ENCODE data around the gene LSMEM2.

LSMEM2 gene

DNA sequence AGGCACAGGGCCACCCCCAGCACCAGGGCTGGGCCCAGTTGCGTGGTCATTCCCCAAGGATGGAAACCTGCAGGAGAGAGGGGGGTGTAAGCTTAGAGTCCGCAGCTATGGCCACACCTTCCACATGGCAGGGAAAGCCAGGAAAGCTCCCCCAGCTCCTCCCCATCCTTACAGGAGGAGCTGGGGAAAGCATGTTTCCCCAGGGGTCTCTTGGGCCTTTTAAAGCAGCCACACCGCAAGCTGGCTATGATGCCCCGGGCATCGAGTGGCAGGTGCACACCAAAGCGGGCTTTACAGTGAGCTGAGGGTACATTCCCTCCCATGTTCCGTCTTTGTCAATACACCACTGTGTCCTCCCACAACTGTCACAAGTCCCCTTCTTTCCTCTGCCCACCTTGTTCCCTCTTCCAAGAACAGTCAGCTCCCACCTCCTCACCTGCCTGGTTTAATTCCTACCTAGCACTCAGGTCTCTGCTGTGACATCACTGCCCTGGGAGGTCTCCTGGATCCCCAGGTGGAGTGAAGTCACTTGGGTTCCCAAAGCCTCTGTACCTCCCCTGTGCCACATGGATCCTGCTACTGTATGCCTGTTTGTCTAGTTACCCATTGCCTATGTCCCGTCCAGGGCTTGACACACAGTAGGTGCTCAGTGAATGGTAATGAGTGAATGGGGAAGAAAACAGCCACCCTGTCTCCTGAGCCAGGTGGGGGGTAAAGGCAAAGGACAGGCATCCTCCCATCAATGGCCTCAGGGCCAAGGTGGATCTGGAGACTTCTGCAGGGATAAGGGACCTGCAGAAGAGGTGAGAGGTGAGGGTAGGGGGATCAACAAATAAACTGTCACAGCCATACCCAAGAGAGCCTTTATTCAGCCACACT lies 16.9 kb downstream of the LSMEM2 start:
- peaks cover 14% of the 10 kb centered on the region for H3K79me2 ChIP-seq (ENCODE audit: insufficient read depth, low read length)
- H2AFZ ChIP-seq (ENCODE audit: low read depth, low read length, severe bottlenecking): no peak overlapping the region
- no peaks in the 10 kb centered on the region for H3K9me3 ChIP-seq (ENCODE audit: insufficient read depth, low read length)
- no peak overlapping the region for H3K9ac ChIP-seq (ENCODE audit: low read length)
- no peaks in the 10 kb centered on the region for H4K20me1 ChIP-seq (ENCODE audit: low read depth, low read length)
- H3F3A ChIP-seq (ENCODE audit: insufficient read depth): no peaks in the 10 kb centered on the region
- no peak overlapping the region for H3K4me2 ChIP-seq (ENCODE audit: low read depth, low read length, poor library complexity, severe bottlenecking)
- H3K36me3 ChIP-seq (ENCODE audit: low read length): no peaks in the 10 kb centered on the region
- no peaks in the 10 kb centered on the region for H3K27me3 ChIP-seq (ENCODE audit: low read length)
- TF ChIP-seq, protein P1, sequence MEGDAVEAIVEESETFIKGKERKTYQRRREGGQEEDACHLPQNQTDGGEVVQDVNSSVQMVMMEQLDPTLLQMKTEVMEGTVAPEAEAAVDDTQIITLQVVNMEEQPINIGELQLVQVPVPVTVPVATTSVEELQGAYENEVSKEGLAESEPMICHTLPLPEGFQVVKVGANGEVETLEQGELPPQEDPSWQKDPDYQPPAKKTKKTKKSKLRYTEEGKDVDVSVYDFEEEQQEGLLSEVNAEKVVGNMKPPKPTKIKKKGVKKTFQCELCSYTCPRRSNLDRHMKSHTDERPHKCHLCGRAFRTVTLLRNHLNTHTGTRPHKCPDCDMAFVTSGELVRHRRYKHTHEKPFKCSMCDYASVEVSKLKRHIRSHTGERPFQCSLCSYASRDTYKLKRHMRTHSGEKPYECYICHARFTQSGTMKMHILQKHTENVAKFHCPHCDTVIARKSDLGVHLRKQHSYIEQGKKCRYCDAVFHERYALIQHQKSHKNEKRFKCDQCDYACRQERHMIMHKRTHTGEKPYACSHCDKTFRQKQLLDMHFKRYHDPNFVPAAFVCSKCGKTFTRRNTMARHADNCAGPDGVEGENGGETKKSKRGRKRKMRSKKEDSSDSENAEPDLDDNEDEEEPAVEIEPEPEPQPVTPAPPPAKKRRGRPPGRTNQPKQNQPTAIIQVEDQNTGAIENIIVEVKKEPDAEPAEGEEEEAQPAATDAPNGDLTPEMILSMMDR (IDR thresholded peaks at IDR 0.05; ENCODE audit: insufficient read depth, low read length, poor library complexity, severe bottlenecking): no peak
- no peak for TF ChIP-seq EZH2phosphoT487 (conservative IDR thresholded peaks at IDR 0.05; ENCODE audit: low read length)
- H3K9me2 ChIP-seq (replicated peaks; ENCODE audit: insufficient read depth, low read length): no peaks in the 10 kb centered on the region
- no peak overlapping the region for H3K27ac ChIP-seq (ENCODE audit: low read depth, low read length)
- H3K4me3 ChIP-seq (ENCODE audit: insufficient read depth, low read length, poor library complexity, severe bottlenecking): no peak overlapping the region

DNA sequence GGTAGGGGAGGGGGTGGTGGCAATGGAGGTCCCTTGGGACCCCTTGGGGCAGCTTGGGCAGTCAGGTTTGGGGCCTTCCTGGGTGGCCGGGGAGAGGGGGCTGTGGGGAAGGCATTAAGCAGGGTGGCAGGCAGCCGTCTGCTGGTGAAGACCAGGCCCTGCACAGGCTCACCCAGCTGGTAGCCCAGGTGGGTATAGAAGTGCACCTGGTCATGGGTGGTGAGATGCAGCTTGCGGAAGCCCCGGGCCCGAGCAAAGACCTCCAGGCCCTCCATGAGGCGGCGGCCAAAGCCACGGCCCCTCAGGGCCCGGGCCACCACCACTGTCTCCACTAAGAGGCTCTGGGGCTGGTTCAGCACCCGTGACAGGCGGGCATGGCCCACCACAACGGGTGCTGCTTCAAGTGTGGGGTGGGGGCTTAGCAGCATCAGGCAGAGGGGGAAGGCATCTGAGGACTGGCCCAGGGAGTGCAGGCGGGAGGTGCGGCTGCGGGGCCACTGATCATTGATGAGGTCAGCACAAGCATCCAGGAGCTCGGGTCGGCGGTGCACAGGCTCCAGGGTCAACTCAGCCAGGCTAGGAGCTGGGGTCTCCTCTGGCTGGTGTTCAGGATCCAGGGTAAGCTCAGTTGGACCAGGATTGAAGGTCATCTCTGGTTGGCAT lies 18.0 kb downstream of the LSMEM2 start:
- H2AFZ ChIP-seq (ENCODE audit: low read depth, low read length, severe bottlenecking): no peak overlapping the region
- H3K27ac ChIP-seq (ENCODE audit: low read depth, low read length): no peak overlapping the region
- H3F3A ChIP-seq (ENCODE audit: insufficient read depth): no peaks in the 10 kb centered on the region
- no peaks in the 10 kb centered on the region for H4K20me1 ChIP-seq (ENCODE audit: low read depth, low read length)
- H3K9me3 ChIP-seq (ENCODE audit: insufficient read depth, low read length): no peaks in the 10 kb centered on the region
- no peaks in the 10 kb centered on the region for H3K9me2 ChIP-seq (replicated peaks; ENCODE audit: insufficient read depth, low read length)
- H3K4me3 ChIP-seq (ENCODE audit: insufficient read depth, low read length, poor library complexity, severe bottlenecking): no peak overlapping the region
- H3K79me2 ChIP-seq (ENCODE audit: insufficient read depth, low read length): peaks cover 3% of the 10 kb centered on the region
- no peak overlapping the region for H3K9ac ChIP-seq (ENCODE audit: low read length)
- no peaks in the 10 kb centered on the region for H3K36me3 ChIP-seq (ENCODE audit: low read length)
- TF ChIP-seq, protein P1 (IDR thresholded peaks at IDR 0.05; ENCODE audit: insufficient read depth, low read length, poor library complexity, severe bottlenecking): no peak
- no peak for TF ChIP-seq EZH2phosphoT487 (conservative IDR thresholded peaks at IDR 0.05; ENCODE audit: low read length)
- no peaks in the 10 kb centered on the region for H3K27me3 ChIP-seq (ENCODE audit: low read length)
- no peak overlapping the region for H3K4me2 ChIP-seq (ENCODE audit: low read depth, low read length, poor library complexity, severe bottlenecking)

DNA sequence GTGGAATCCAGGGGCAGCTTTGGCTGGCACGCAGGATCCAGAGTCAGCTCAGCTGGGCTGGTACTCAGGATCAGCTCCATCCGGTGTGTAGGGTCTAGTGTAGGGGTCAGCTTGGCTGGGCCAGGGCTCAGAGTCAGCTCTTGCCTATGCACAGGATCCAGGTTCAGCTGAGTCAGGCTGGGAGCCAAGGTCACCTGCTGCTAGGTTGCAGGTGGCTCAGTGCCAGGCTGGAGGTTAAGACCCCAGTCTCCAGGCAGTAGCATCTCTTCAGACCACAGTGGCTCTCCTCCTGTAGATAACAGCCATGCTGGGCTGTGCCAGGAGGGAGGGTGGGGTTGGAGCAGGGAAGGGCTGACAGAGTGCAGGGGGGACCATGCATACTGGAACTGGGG lies 18.5 kb downstream of the LSMEM2 start:
- H3K9ac ChIP-seq (ENCODE audit: low read length): no peak overlapping the region
- H4K20me1 ChIP-seq (ENCODE audit: low read depth, low read length): no peaks in the 10 kb centered on the region
- TF ChIP-seq, protein P1 (IDR thresholded peaks at IDR 0.05; ENCODE audit: insufficient read depth, low read length, poor library complexity, severe bottlenecking): no peak
- no peak for TF ChIP-seq EZH2phosphoT487 (conservative IDR thresholded peaks at IDR 0.05; ENCODE audit: low read length)
- no peaks in the 10 kb centered on the region for H3K36me3 ChIP-seq (ENCODE audit: low read length)
- no peaks in the 10 kb centered on the region for H3K79me2 ChIP-seq (ENCODE audit: insufficient read depth, low read length)
- no peak overlapping the region for H3K4me3 ChIP-seq (ENCODE audit: insufficient read depth, low read length, poor library complexity, severe bottlenecking)
- no peaks in the 10 kb centered on the region for H3K27me3 ChIP-seq (ENCODE audit: low read length)
- H2AFZ ChIP-seq (ENCODE audit: low read depth, low read length, severe bottlenecking): no peak overlapping the region
- H3K4me2 ChIP-seq (ENCODE audit: low read depth, low read length, poor library complexity, severe bottlenecking): no peak overlapping the region
- no peaks in the 10 kb centered on the region for H3K9me3 ChIP-seq (ENCODE audit: insufficient read depth, low read length)
- H3K27ac ChIP-seq (ENCODE audit: low read depth, low read length): no peak overlapping the region
- H3K9me2 ChIP-seq (replicated peaks; ENCODE audit: insufficient read depth, low read length): no peaks in the 10 kb centered on the region
- no peaks in the 10 kb centered on the region for H3F3A ChIP-seq (ENCODE audit: insufficient read depth)
